ENCODE results near the gene BCL2. TPM values are rescaled to one million over a fixed set of nuclear protein-coding genes. Genes with fewer than 3 reads are reported as not detected.

Gene BCL2
- total RNA-seq, 4 donors from 2014 or later: 10.7 to 37.3 (median 24.2) TPM

GRCh38 chr18:63271881-63272299, 47.7 kb downstream of the BCL2 start:
- Histone ChIP-seq H3K36me3 (no peaks in the 10 kb centered on the region), H3K4me3 (no peak overlapping the region), H3K27me3 (no peaks in the 10 kb centered on the region), H3K4me1 (no peaks in the 10 kb centered on the region), H3K27ac (no peak overlapping the region), H3K9me3 (no peaks in the 10 kb centered on the region)
- 77% methylated on average over 3 of the region's 3 CpGs for WGBS
- no peak for DNase-seq (ENCODE audit: low spot score in 2 of 2)
- TF ChIP-seq, protein P1, sequence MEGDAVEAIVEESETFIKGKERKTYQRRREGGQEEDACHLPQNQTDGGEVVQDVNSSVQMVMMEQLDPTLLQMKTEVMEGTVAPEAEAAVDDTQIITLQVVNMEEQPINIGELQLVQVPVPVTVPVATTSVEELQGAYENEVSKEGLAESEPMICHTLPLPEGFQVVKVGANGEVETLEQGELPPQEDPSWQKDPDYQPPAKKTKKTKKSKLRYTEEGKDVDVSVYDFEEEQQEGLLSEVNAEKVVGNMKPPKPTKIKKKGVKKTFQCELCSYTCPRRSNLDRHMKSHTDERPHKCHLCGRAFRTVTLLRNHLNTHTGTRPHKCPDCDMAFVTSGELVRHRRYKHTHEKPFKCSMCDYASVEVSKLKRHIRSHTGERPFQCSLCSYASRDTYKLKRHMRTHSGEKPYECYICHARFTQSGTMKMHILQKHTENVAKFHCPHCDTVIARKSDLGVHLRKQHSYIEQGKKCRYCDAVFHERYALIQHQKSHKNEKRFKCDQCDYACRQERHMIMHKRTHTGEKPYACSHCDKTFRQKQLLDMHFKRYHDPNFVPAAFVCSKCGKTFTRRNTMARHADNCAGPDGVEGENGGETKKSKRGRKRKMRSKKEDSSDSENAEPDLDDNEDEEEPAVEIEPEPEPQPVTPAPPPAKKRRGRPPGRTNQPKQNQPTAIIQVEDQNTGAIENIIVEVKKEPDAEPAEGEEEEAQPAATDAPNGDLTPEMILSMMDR (IDR thresholded peaks at IDR 0.05): no peak
- no peak for TF ChIP-seq POLR2A (IDR thresholded peaks at IDR 0.05)
- no peak for TF ChIP-seq EP300 (IDR thresholded peaks at IDR 0.05)
- TF ChIP-seq POLR2AphosphoS5 (IDR thresholded peaks at IDR 0.05): no peak

- H3K4me3 ChIP-seq: no peak overlapping the region
- no peaks in the 10 kb centered on the region for H3K36me3 ChIP-seq
- TF ChIP-seq POLR2A (IDR thresholded peaks at IDR 0.05): no peak
- TF ChIP-seq, protein P1 (IDR thresholded peaks at IDR 0.05): no peak
- no peak for TF ChIP-seq EP300 (IDR thresholded peaks at IDR 0.05)
- no peak for TF ChIP-seq POLR2AphosphoS5 (IDR thresholded peaks at IDR 0.05)
- H3K27ac ChIP-seq: no peak overlapping the region
- no peaks in the 10 kb centered on the region for H3K27me3 ChIP-seq
- no peaks in the 10 kb centered on the region for H3K4me1 ChIP-seq
- no peak for DNase-seq (ENCODE audit: low spot score in 2 of 2)
- 80% methylated on average over 4 of the region's 4 CpGs for WGBS
- H3K9me3 ChIP-seq: no peaks in the 10 kb centered on the region
Measured at GRCh38 chr18:63271148-63271547, 48.4 kb downstream of the BCL2 start.

DNA sequence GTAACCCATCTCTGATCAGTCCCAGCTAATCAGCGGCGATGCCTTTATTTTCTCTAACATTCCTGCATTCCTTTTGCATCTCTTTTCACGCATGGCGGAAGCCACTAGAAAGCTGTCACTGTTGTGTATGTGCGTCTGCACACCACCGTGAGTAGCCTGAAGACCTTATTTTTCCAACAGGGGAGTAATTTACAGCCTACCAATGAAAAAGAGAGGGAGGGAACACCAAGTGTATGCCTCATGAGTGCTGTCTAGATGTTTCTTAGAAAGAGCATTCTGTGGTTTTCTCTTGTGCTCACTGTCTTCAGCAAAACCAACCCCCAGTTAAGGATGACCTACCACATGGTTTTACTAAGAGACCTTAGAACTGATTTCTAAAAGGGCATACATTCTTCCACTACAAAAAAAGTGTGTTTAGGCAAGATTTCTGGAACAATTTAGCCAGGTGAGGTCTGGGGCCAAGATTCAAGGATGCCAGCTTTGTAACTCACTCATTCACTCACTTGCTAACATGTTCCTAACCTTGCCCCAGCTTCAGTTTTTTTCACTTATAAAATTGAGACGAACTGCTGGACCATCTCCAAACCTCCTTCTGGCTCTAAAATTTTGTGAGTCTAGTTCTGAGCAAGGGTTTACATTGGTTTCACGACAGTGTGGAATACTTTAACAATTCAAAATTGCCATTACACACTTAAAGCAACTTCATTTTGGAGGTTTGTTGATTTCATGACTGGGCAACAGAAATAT, 51.4 kb downstream of the BCL2 start:
- no peak overlapping the region for H3K27ac ChIP-seq
- 69% methylated on average over 8 of the region's 8 CpGs for WGBS

GRCh38 chr18:63266888-63267790, 52.4 kb downstream of the BCL2 start:
- Histone ChIP-seq H3K4me3 (no peak overlapping the region), H3K27ac (no peak overlapping the region), H3K4me1 (peaks cover 15% of the 10 kb centered on the region), H3K27me3 (no peaks in the 10 kb centered on the region), H3K36me3 (no peaks in the 10 kb centered on the region), H3K9me3 (no peaks in the 10 kb centered on the region)
- TF ChIP-seq, protein P1 (IDR thresholded peaks at IDR 0.05): no peak
- no peak for TF ChIP-seq EP300 (IDR thresholded peaks at IDR 0.05)
- no peak for TF ChIP-seq POLR2A (IDR thresholded peaks at IDR 0.05)
- no peak for TF ChIP-seq POLR2AphosphoS5 (IDR thresholded peaks at IDR 0.05)
- DNase-seq (ENCODE audit: low spot score in 2 of 2): no peak
- 77% methylated on average over 8 of the region's 8 CpGs for WGBS

More for the DNA sequence above, 51.4 kb downstream of the BCL2 start:
- Histone ChIP-seq H3K36me3 (no peaks in the 10 kb centered on the region), H3K27me3 (no peaks in the 10 kb centered on the region), H3K4me3 (no peak overlapping the region), H3K9me3 (no peaks in the 10 kb centered on the region), H3K4me1 (peaks cover 6% of the 10 kb centered on the region)
- DNase-seq (ENCODE audit: low spot score in 2 of 2): no peak
- TF ChIP-seq POLR2AphosphoS5 (IDR thresholded peaks at IDR 0.05): no peak
- TF ChIP-seq, protein P1 (IDR thresholded peaks at IDR 0.05): no peak
- no peak for TF ChIP-seq POLR2A (IDR thresholded peaks at IDR 0.05)
- no peak for TF ChIP-seq EP300 (IDR thresholded peaks at IDR 0.05)

GRCh38 chr18:63265326-63265725, 54.2 kb downstream of the BCL2 start:
- Histone ChIP-seq H3K9me3 (no peaks in the 10 kb centered on the region), H3K27me3 (no peaks in the 10 kb centered on the region), H3K4me1 (peaks cover 16% of the 10 kb centered on the region), H3K36me3 (no peaks in the 10 kb centered on the region), H3K4me3 (no peak overlapping the region), H3K27ac (no peak overlapping the region)
- 69% methylated on average over 3 of the region's 3 CpGs for WGBS
- no peak for DNase-seq (ENCODE audit: low spot score in 2 of 2)
- TF ChIP-seq POLR2A (IDR thresholded peaks at IDR 0.05): no peak
- no peak for TF ChIP-seq POLR2AphosphoS5 (IDR thresholded peaks at IDR 0.05)
- no peak for TF ChIP-seq EP300 (IDR thresholded peaks at IDR 0.05)
- TF ChIP-seq, protein P1 (IDR thresholded peaks at IDR 0.05): no peak
